H1 (cell line): ENCODE results near the gene LYVE1. TPM values are rescaled to one million over a fixed set of nuclear protein-coding genes. Genes with fewer than 3 reads are reported as not detected.

Experiments used
- CTCF ChIA-PET: fragments of 300-600 bp; sonication (Branson Sonifier 250); formaldehyde crosslinking; loops from one replicate; lab custom pipeline; 2021; ENCODE audit not compliant: partially characterized antibody; lab: Charles Lee
- POLR2A ChIA-PET: fragments of 300-600 bp; sonication (Branson Sonifier 250); formaldehyde crosslinking; loops from one replicate; lab custom pipeline; 2021; ENCODE audit warnings: inconsistent platforms; ENCODE audit not compliant: partially characterized antibody; lab: Charles Lee
- DNase-seq, 2 experiments: peaks; one replicate each; pipeline versions ENCODE4 v3.0.0 to v3.0.0-alpha.2; 2010 to 2022; ENCODE audit warnings: low spot score in 2 of 2, low read depth in 1 of 2, mixed read lengths in 1 of 2
- FAIRE-seq: peaks from 2 replicates; lab custom pipeline; 2011; peaks lifted over from hg19 to GRCh38; lab: Jason Lieb, UNC
- H2AFZ ChIP-seq: 2 replicates; pipeline ENCODE4 v1.8.1; 2012; ENCODE audit warnings: low read length, inconsistent platforms
- H2AK5ac ChIP-seq: 2 replicates; pipeline ENCODE4 v1.6.1; 2013; ENCODE audit warnings: low read depth, low read length
- H2BK120ac ChIP-seq: replicated peaks from 2 replicates; pipeline ENCODE3; 2013; ENCODE audit warnings: low read depth, low read length, inconsistent platforms
- H2BK12ac ChIP-seq: 2 replicates; pipeline ENCODE4 v1.6.1; 2013; ENCODE audit warnings: low read depth, low read length
- H2BK15ac ChIP-seq: 2 replicates; pipeline ENCODE4 v1.6.1; 2013; ENCODE audit warnings: low read length
- H2BK20ac ChIP-seq: 2 replicates; pipeline ENCODE4 v1.6.1; 2013; ENCODE audit warnings: low read length
- H2BK5ac ChIP-seq: 2 replicates; pipeline ENCODE4 v1.6.1; 2013; ENCODE audit warnings: low read depth, low read length
- H3K14ac ChIP-seq: 2 replicates; pipeline ENCODE4 v1.6.1; 2013; ENCODE audit warnings: inconsistent platforms; ENCODE audit not compliant: insufficient read length
- H3K18ac ChIP-seq: 2 replicates; pipeline ENCODE4 v1.6.1; 2013; ENCODE audit warnings: low read length; ENCODE audit errors: extremely low read depth
- H3K23ac ChIP-seq: 2 replicates; pipeline ENCODE4 v1.6.1; 2013; ENCODE audit warnings: inconsistent platforms; ENCODE audit not compliant: insufficient read length
- H3K23me2 ChIP-seq: 2 replicates; pipeline ENCODE4 v1.6.1; 2013; ENCODE audit warnings: low read depth, low read length
- H3K27ac ChIP-seq: 2 replicates; pipeline ENCODE4 v1.6.1; 2011; ENCODE audit warnings: low read depth, low read length, inconsistent platforms
- H3K27me3 ChIP-seq, 4 experiments: replicated peaks in 1 of 4; 1 replicate in 1 of 4; 2 replicates in 3 of 4; pipeline versions ENCODE4 v1.6.1 to v1.8.1; 2011 to 2013; ENCODE audit warnings: low read length in 3 of 4, mild to moderate bottlenecking in 3 of 4, inconsistent platforms in 2 of 4, mixed read lengths in 2 of 4, moderate library complexity in 1 of 4; ENCODE audit not compliant: control insufficient read depth in 3 of 4, insufficient read depth in 3 of 4; ENCODE audit errors: extremely low read depth in 1 of 4
- H3K36me3 ChIP-seq, 4 experiments: 2 replicates each; pipeline versions ENCODE4 v1.6.1 to v1.8.1; 2011 to 2013; ENCODE audit warnings: mild to moderate bottlenecking in 4 of 4, low read length in 3 of 4, moderate library complexity in 2 of 4, control low read depth in 1 of 4, inconsistent platforms in 1 of 4; ENCODE audit not compliant: insufficient read depth in 4 of 4, control insufficient read depth in 2 of 4
- H3K4ac ChIP-seq: replicated peaks from 2 replicates; pipeline ENCODE3; 2013; ENCODE audit warnings: low read length, low read depth, mixed read lengths, inconsistent platforms; ENCODE audit not compliant: insufficient read length
- H3K4me1 ChIP-seq, 4 experiments: replicated peaks in 1 of 4; 1 replicate in 1 of 4; 2 replicates in 3 of 4; pipeline versions ENCODE4 v1.6.1 to v1.8.1; 2011 to 2013; ENCODE audit warnings: low read length in 3 of 4, inconsistent platforms in 2 of 4, mixed read lengths in 1 of 4; ENCODE audit not compliant: insufficient read depth in 4 of 4, control insufficient read depth in 3 of 4
- H3K4me2 ChIP-seq, 2 experiments: 2 replicates each; pipeline versions ENCODE4 v1.6.1 to v1.8.1; 2011 to 2013; ENCODE audit warnings: low read depth in 2 of 2, low read length in 2 of 2, control low read depth in 1 of 2, inconsistent platforms in 1 of 2, mild to moderate bottlenecking in 1 of 2; ENCODE audit not compliant: insufficient read depth in 1 of 2
- H3K4me3 ChIP-seq, 4 experiments: fragments of 200-600, 300-600 bp in 1 of 4; sonication (generic), shearing (Covaris generic), sonication (Bioruptor Twin) in 1 of 4; 2 replicates each; pipeline versions ENCODE4 v1.5.1 to v1.8.1; 2011 to 2016; ENCODE audit warnings: low read length in 4 of 4, low read depth in 3 of 4, control low read depth in 2 of 4, inconsistent platforms in 2 of 4, mild to moderate bottlenecking in 2 of 4, mixed read lengths in 1 of 4, moderate library complexity in 1 of 4; ENCODE audit not compliant: insufficient read depth in 2 of 4; ENCODE audit errors: extremely low read depth in 1 of 4
- H3K56ac ChIP-seq: replicated peaks from 2 replicates; pipeline ENCODE3; 2013; ENCODE audit warnings: low read depth, mild to moderate bottlenecking, mixed read lengths, low read length, inconsistent platforms; ENCODE audit not compliant: insufficient read length
- H3K79me1 ChIP-seq: 2 replicates; pipeline ENCODE4 v1.6.1; 2013; ENCODE audit warnings: low read depth, low read length, control low read depth
- H3K79me2 ChIP-seq, 2 experiments: 2 replicates each; pipeline versions ENCODE4 v1.6.1 to v1.8.1; 2012 to 2013; ENCODE audit warnings: low read length in 2 of 2, mild to moderate bottlenecking in 2 of 2, inconsistent platforms in 1 of 2; ENCODE audit not compliant: insufficient read depth in 2 of 2, control insufficient read depth in 1 of 2
- H3K9ac ChIP-seq, 4 experiments: replicated peaks in 1 of 4; 1 replicate in 1 of 4; 2 replicates in 3 of 4; pipeline versions ENCODE4 v1.6.1 to v1.8.1; 2011 to 2013; ENCODE audit warnings: low read depth in 3 of 4, low read length in 3 of 4, control low read depth in 2 of 4, mild to moderate bottlenecking in 2 of 4, moderate library complexity in 2 of 4, inconsistent platforms in 1 of 4; ENCODE audit errors: extremely low read depth in 1 of 4
- H3K9me3 ChIP-seq, 2 experiments: 2 replicates each; pipeline versions ENCODE4 v1.6.1 to v1.8.1; 2012 to 2013; ENCODE audit warnings: mild to moderate bottlenecking in 2 of 2, moderate library complexity in 2 of 2, control low read depth in 1 of 2, inconsistent platforms in 1 of 2, low read depth in 1 of 2, low read length in 1 of 2, mixed read lengths in 1 of 2; ENCODE audit not compliant: insufficient read depth in 2 of 2
- H4K20me1 ChIP-seq, 2 experiments: replicated peaks in 1 of 2; 2 replicates each; pipeline versions ENCODE3 to v1.8.1; 2011 to 2013; ENCODE audit warnings: inconsistent platforms in 2 of 2, low read length in 2 of 2, mild to moderate bottlenecking in 1 of 2; ENCODE audit not compliant: insufficient read depth in 2 of 2, control insufficient read depth in 1 of 2
- H4K5ac ChIP-seq: 2 replicates; pipeline ENCODE4 v1.6.1; 2013; ENCODE audit warnings: low read length, low read depth, mixed read lengths, inconsistent platforms; ENCODE audit not compliant: insufficient read length
- H4K8ac ChIP-seq: 2 replicates; pipeline ENCODE4 v1.8.0; 2013; ENCODE audit warnings: mild to moderate bottlenecking, moderate library complexity, low read length, inconsistent platforms; ENCODE audit not compliant: insufficient read depth; ENCODE audit errors: extremely low read depth
- H4K91ac ChIP-seq: replicated peaks from 2 replicates; pipeline ENCODE3; 2013; ENCODE audit warnings: low read length, mixed read lengths, inconsistent platforms; ENCODE audit not compliant: insufficient read length
- GABPA ChIP-seq: IDR thresholded peaks from 2 replicates; pipeline ENCODE4 v1.6.1; 2011; ENCODE audit warnings: mild to moderate bottlenecking, low read length, moderate library complexity, borderline replicate concordance; ENCODE audit not compliant: insufficient read depth
- SRF ChIP-seq: IDR thresholded peaks from 2 replicates; pipeline ENCODE4 v1.6.1; 2011; ENCODE audit warnings: mild to moderate bottlenecking, low read depth, low read length, moderate library complexity
- WGBS, 2 experiments: shearing (Covaris generic) in 1 of 2; methylation state at CpG; one replicate each; pipeline versions ENCODE4 v1.1.6 to v1.1.7; 2013 to 2015; ENCODE audit warnings: low lambda C conversion rate in 2 of 2, mixed read lengths in 2 of 2, inconsistent platforms in 1 of 2, low coverage in 1 of 2, missing lambda C conversion rate in 1 of 2; ENCODE audit not compliant: insufficient replicate concordance in 2 of 2, insufficient coverage in 1 of 2, insufficient read length in 1 of 2; ENCODE audit errors: extremely low coverage in 1 of 2, missing lambda C conversion rate in 1 of 2; 5-methylcytosine and 5-hydroxymethylcytosine counted together
- polyA plus RNA-seq, 7 experiments: library from polyadenylated mRNA; depleted of rRNA in 3 of 7; stranded (reverse) in 5 of 7; unstranded in 2 of 7; fragments of >200 nt in 5 of 7; fragments of 200-250 nt in 2 of 7; gene quantifications; 1 replicate in 5 of 7; 2 replicates in 1 of 7; 4 replicates in 1 of 7; pipeline versions ENCODE4 v1.2.1 to v1.2.3, GENCODE V29; 2011 to 2013; ENCODE audit warnings: missing spikeins in 2 of 7, mixed read lengths in 2 of 7
- total RNA-seq: library from RNA; stranded (reverse); fragmentation: NEBNext Ultra II Directional; extraction: Animal tissue kit (Norgen Biotek cat#: 25700); gene quantifications from 2 replicates; pipeline ENCODE4 v1.2.1, GENCODE V29; 2021

LYVE1 gene
- total and polyA plus RNA-seq, 2 of the 8 experiments (the other 6 are each of a cell fraction or from before 2014, with no cell fraction given) = 0.09 TPM; not detected in 1

GRCh38 chr11:10600570-10601248, 32.2 kb upstream of the LYVE1 start:
- POLR2A ChIA-PET = no interaction called here
- H3K18ac ChIP-seq = no peak overlapping the region
- no peaks in the 10 kb centered on the region for H3K79me1 ChIP-seq
- no peak overlapping the region for H3K4me3 ChIP-seq
- FAIRE-seq (no peak), DNase-seq (no peak)
- H4K20me1 ChIP-seq = no peaks in the 10 kb centered on the region
- H2BK20ac ChIP-seq = no peak overlapping the region
- no peak overlapping the region for H2BK5ac ChIP-seq
- no peak overlapping the region for H4K5ac ChIP-seq
- H3K79me2 ChIP-seq = no peaks in the 10 kb centered on the region; a peak in 1 of 4 replicates
- no peak overlapping the region for H3K14ac ChIP-seq
- H2AK5ac ChIP-seq = no peak overlapping the region
- no peak overlapping the region for H4K8ac ChIP-seq
- no peaks in the 10 kb centered on the region for H3K36me3 ChIP-seq
- no peaks in the 10 kb centered on the region for H3K9me3 ChIP-seq
- no peak overlapping the region for H2BK12ac ChIP-seq
- H3K9ac ChIP-seq = no peak overlapping the region
- H2AFZ ChIP-seq = no peak overlapping the region
- H3K4me1 ChIP-seq = peaks cover 0 to 4% (median 1%) of the 10 kb centered on the region in 4 experiments; a peak in 3 of 7 replicates
- CTCF ChIA-PET = interaction anchor here (1.0 to 1.5 kb wide), 2 partner anchors 12 to 136 kb away, joined by 4 read pairs; no protein-coding TSS in a partner anchor
- no peak overlapping the region for H2BK120ac ChIP-seq
- no peak overlapping the region for H3K4ac ChIP-seq
- H2BK15ac ChIP-seq = no peak overlapping the region
- H3K23ac ChIP-seq = no peak overlapping the region
- H3K27ac ChIP-seq = no peak overlapping the region
- TF ChIP-seq SRF = no peak
- TF ChIP-seq GABPA = no peak
- no peaks in the 10 kb centered on the region for H3K23me2 ChIP-seq
- H3K4me2 ChIP-seq = no peak overlapping the region
- no peak overlapping the region for H4K91ac ChIP-seq
- H3K27me3 ChIP-seq = no peaks in the 10 kb centered on the region
- H3K56ac ChIP-seq = no peak overlapping the region
- WGBS, 2 experiments = 94% methylated on average over 11 of the region's 11 CpGs; no CpG with 5 or more reads in 1 of the 2 experiments
